Measurements from ENCODE around the gene ADAM8. TPM values are rescaled to one million over a fixed set of nuclear protein-coding genes. Genes with fewer than 3 reads are reported as not detected.
"Not testable (repeated sequence)": the region's sequence is repeated elsewhere in the genome, so short reads cannot be mapped to it uniquely, and the experiment has no call there.

The ADAM8 gene
- total RNA-seq, 1 donor from 2014 or later, result 290 TPM

DNA sequence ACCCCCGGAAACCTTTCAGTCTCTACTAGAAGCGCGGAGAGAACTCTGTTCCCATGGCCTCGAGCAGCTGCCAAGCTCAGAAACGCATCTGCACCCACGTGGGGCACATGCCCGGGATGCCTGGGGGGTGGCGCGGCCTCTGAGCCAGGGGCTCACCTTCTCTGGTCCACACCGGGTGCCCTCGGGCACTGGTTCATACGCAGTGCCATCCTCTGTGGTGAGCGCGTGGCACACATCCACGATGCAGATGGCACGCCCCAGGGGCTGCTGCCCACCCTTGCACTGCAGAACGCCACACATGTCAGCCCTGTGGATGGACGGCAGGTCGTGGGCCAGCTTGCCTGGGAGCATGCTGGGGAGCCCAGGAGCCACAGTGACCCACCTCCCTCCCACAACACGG, 6.5 kb downstream of the ADAM8 start:
- intact Hi-C loops (cut with micrococcal nuclease), result loop anchor here (10.0 kb wide), 1 partner anchor 305 kb away; no protein-coding TSS in a partner anchor

DNA sequence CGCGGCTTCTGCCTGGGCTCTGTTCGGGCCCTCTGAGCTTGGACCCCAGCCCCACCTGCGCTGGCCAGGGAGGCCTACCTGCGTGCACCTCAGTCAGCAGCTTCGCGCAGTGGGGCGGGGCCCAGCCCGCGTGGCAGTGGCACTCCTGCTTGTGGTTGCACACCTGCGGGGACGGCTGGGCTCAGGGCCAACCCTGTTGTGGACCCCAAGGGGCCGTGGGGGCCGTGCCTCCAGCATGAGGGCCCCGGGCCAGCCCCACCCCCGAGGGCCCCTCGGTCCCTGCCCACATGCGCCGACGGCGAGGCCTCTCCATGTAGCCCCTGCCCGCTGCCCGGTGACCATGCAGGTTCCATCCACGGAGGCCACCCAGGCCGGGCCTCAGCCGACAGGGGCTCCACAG, 7.3 kb downstream of the ADAM8 start:
- intact Hi-C loops (cut with micrococcal nuclease), result no loop called here

DNA sequence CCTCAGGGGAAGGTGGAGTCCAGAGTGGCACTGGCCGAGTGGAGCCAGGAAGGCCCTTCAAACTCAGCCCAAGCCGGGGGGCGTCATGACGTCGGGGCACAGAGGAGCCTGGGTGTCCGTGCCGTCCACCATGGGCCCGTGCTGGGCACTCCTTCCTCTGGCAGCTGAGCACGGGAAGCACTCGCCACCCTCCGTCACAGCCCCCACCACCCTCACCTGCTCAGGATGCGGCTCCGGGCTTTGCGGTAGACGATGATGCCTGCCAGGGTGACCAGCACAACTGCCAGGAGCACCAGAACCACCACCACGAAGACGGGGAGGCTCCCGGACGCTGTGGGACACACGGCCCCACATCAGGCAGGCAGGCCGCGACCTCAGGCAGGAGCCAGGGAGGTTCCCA, 8.1 kb downstream of the ADAM8 start:
- intact Hi-C loops (cut with micrococcal nuclease), result no loop called here

DNA sequence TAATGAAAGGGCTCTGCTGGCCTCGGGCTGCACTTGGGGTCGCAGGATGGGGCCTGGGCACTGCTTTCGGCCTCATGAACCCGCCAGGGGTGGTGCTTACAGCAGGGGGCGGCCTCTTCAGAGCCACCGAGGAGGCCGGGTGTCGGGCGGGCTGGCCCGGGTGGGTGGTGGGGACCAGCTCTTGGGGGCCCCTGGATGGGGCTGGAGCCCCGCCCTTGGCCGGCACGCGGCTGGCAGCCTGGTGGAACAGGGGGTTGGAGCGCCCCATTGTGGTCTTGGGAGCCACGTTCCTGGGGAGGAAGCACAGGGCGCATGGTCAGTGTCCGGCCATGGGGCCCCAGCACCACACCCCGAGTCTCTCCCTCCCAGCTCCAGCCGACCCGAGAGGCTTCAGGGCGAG, 8.8 kb downstream of the ADAM8 start:
- intact Hi-C loops (cut with micrococcal nuclease), result no loop called here

DNA sequence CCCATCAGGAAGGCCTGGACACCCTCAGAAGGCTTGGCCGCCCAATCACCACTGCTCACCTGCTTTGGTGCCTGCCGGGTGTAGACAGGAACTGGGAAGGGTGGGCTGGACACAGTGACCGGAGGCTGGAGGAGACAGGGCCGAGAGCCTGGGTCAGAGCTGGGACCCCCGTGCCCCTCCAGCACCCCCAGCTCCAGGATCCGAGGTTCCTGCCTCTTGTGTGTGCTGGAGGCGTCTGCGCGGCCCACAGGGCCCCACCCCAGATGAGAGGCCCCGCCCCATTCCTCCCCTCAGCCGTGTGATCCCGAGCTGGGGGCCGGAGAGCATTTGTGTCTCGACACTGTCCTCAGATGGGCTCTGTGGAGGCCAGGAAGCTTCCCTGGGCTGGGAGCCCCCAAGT, 9.4 kb downstream of the ADAM8 start:
- intact Hi-C loops (cut with micrococcal nuclease), result no loop called here

DNA sequence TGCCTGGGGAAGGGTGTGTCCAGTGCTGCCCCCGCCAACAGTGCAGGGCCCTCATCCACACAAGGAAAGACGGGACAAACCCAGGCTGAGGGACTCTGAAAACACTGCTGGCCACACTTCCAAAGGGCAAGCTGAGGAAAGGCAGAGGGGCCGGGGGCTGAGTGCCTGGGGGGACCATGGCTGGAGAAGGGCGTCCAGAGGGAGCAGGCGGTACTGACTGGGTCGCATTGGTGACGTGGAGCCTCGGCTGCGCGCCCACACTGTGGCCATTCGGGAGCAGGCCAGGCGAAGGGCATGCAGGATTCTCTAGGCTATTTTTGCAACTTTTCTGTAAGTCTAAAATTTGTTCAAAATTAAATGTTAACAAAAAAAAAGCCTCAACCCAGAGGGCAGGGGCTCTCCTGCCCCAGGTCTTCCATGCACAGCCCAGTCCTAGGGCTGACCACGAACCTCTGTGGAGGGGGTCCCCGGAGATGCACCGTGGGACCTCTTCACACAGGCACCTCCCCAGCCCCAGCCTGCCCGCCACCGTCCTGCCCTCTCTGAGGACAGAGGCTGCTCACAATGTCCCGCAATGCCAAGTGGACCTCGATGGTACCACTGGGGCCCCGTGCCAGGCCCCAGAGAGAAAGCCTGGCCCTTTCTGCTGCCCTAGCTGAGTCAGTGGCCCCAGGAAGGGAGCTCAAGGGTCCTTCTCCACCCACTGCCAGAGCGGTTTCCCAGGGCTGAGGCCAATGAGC, 10.4 kb downstream of the ADAM8 start:
- intact Hi-C loops (cut with micrococcal nuclease), result no loop called here

DNA sequence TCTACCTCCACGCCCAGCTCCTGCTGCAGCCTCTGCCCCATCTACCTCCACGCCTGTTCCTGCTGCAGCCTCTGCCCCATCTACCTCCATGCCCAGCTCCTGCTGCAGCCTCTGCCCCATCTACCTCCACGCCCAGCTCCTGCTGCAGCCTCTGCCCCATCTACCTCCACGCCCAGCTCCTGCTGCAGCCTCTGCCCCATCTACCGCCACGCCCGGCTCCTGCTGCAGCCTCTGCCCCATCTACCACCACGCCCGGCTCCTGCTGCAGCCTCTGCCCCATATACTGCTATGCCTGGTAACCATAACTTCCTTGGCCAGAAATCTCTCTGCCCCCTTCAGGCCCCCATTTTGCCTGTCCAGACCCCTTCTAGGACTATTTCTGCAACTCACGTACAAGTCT, 11.6 kb downstream of the ADAM8 start:
- intact Hi-C loops (cut with micrococcal nuclease), result not testable (repeated sequence)

DNA sequence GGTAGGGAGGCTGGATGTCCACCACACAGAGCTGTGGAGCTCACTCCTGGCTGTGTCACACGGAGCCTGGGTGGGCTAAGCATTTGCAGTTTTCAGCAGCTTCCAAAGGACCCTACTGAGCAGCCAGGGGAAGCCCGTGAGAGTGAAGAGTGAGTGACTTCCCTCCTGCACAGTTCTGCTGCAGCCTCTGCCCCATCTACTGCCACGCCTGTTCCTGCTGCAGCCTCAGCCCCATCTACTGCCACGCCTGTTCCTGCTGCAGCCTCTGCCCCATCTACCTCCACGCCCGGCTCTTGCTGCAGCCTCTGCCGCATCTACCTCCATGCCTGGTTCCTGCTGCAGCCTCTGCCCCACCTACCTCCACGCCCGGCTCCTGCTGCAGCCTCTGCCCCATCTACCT, 12.2 kb downstream of the ADAM8 start:
- intact Hi-C loops (cut with micrococcal nuclease), result loop anchor here (5.0 kb wide), 1 partner anchor 812 kb away; no protein-coding TSS in a partner anchor

DNA sequence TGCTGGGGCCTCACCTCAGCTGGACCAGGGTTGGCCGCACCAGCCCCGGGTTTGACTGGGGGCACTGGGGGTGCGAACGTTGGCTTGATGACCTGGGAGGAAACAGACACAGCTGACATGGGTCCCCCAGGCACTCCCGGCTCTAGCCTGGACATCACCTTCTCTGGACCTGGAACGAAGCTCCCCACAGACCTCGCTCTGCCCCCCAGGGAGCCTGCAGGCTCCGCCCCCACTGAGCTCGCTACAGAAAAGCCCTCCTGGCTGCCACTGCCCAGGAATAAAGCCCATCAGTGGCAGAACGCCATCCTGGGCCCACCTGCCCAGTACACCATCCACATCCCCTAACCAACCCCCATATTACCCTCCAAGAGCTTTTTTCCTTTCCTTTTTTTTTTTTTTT, 13.0 kb downstream of the ADAM8 start:
- intact Hi-C loops (cut with micrococcal nuclease), result loop anchor here (5.0 kb wide), 1 partner anchor 811 kb away; no protein-coding TSS in a partner anchor

DNA sequence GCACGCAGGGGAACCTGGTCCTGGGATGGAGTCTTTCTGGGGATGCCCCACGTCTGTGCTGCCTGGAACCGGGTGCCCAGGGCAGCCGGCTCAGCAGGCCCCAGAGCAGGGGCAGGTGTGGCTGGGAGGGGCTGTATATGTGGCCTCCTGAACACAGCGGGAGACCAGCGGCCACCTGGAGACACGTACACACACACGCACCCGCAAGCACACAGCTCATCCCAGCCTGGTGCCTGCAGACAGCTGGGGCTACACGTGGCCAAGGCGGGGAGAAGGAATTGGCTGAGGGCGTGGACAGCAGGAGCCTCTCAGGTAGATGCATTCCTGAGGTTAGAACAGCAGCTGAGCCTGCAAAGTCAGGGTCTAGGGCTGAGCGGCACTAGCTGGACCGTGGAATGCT, 14.0 kb downstream of the ADAM8 start:
- intact Hi-C loops (cut with micrococcal nuclease), result loop anchor here (1.0 to 5.0 kb wide), 6 partner anchors 13 to 810 kb away; partner anchors contain the start of genes ECHS1, FUOM and INPP5A

DNA sequence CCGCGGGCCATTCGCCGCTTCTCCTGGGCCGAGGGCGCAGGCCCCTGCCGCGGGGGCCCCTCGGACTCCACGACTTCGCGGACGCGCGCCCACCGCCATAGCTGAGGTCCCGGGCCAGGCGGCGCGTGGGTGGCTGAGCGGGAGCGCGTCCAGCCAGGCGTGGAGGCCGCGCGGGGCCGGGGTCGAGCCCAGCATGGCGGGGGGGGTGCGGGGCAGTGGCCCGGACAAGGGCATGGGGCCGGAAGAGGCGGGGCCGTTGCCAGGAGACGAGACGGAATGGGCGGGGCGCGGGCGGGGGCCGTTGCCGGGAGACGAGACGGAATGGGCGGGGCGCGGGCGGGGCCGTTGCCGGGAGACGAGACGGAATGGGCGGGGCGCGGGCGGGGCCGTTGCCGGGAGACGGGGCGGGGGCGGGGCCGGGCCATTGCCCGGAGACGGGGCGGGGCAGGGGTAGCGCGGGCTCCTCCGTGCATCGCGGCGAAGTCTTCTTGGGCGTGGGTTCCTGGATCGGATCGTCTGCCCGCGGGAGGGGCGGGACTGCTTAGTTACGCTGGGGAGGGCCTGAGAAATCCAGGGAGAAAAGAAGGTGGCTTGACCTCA, 14.8 kb downstream of the ADAM8 start:
- intact Hi-C loops (cut with micrococcal nuclease), result loop anchor here (1.0 to 5.0 kb wide), 7 partner anchors 13 to 1103 kb away; partner anchors contain the start of genes ECHS1, FUOM and INPP5A

DNA sequence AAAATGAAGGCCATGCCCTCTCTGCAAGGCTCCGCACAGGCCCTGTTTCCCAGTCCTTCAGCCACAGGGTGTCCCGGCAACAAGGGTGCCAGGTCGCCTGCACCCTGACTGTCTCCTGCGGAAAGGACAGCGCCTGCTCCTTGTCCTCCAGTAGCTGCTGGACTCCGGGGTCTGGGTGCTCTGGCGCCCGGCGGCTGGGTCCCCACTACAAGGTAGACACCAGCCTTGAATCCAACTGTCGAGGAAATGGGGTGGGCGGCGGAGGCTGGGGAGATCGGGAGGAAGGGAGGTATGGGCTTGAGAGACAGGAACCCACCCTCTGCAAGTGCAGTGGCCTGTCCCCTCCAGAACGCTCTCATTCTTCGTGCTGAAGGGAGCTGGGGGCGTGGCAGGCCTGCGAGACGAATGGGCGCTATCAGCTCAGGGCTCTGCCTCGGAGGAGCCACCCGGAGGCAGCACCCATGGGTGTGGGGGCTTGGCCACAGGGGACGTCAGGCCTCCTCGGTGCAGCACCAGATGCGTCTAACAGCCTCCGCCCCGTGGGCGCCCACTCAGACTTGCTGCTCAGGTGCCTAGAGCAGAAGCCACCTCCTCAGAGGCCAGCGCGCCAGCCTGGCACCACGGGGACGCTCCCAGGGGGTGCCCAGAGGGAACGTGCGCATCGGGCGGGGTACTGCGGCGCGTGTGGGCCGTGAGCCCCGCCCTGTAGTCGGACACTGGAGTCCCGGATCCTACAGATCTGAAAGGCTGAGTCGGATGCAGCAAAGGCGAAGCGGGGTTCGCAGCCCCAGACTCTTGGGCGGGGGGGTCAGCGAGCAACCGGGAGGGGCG, 15.6 kb downstream of the ADAM8 start:
- intact Hi-C loops (cut with micrococcal nuclease), result loop anchor here (2.0 to 5.0 kb wide), 2 partner anchors 809 to 1102 kb away; no protein-coding TSS in a partner anchor

DNA sequence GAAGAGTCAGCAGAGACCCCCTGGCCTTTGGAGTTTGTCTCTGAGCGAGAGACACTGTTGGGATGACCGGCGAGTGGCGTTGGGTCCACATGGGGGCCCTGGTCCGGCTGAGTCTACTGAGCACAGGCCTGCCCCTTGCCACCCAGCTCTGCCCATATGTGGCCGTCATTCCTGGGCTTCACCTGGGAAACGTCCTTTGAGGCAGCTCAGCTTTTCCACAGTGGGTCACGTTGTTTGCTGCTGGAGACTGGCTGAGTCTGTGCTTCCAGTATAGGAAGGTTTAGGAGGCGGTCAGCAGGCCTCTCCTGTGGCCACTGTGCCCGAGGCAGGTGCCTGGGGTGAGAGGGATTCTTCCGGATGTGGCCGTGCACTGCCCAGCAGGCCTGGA, 17.1 kb downstream of the ADAM8 start:
- intact Hi-C loops (cut with micrococcal nuclease), result loop anchor here (1.0 to 5.0 kb wide), 4 partner anchors 15 to 929 kb away; no protein-coding TSS in a partner anchor

DNA sequence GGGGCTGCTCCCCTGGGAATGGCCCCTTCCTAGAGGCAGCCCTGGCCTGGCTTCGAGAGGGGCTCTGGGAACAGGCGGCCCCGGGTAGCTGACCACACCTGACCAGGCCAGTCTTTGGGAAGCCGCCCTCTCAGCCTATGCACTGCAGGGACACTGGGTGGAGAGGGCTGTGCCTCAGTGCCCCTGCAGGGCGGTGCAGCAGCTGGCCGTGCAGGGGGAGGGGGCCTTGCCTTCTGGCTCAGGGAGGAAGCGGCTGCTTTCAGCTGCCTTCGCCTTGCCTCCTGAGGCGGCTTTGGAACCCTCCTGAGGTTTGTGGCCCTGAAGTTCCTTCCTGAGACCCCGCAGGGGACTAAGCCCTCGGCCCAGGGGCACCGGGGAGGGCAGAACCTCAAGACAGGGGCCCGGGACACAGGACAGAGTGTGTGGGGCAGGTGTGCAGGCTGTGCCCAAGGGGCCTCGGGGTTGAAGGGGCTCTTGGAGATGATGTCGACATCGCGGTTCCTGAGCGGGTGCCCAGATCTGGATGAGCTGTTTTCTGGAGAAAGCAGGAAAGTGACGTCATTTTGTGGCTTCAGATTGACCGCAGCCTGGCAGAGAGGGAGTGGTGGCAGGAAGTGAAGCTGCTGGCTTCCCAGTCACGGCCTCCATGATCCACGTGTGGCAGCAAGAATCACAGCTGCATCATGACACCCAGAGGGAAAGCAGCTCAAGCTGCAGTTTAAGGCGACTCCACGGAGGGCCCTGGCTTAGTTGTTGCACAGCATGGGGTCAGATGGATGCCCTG, 17.7 kb downstream of the ADAM8 start:
- intact Hi-C loops (cut with micrococcal nuclease), result loop anchor here (1.0 to 5.0 kb wide), 4 partner anchors 16 to 928 kb away; no protein-coding TSS in a partner anchor

DNA sequence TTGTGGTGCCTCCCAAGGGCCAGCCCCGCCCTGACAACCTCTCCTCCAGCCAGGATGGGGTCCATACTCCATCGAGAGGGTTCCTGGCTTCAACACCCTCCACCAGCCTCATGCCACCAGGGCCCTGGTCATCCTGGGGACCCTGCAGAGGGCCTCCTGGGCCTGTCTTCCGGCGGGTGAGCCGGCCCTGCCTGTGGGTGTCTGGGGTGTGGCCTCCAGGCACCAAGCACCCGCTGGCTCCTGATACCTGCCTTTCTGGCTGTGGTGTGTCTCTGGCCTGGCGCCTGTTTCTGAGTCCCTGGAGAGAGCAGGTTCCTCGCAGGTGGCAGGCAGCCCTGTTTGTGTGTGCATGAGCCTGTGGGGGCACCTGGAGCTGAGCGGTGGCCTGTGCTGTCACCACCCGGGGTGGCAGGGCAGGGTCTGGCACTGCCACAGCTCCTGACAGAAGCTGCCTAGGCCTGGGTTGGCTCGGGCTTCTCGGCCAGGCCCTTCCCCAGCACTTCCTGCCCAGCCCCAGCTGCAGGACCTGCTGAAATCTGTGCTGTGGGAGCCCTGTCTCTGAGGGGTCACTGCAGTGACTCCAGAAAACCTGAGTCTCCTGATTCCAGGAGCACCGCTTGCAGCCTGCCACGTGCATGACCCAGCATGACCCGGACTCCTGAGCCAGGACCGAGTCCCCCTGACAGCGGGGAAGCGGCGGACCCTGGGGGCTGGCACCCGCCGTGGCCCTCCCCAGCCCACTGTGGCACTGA, 18.4 kb downstream of the ADAM8 start:
- intact Hi-C loops (cut with micrococcal nuclease), result loop anchor here (2.0 to 5.0 kb wide), 3 partner anchors 17 to 927 kb away; no protein-coding TSS in a partner anchor

DNA sequence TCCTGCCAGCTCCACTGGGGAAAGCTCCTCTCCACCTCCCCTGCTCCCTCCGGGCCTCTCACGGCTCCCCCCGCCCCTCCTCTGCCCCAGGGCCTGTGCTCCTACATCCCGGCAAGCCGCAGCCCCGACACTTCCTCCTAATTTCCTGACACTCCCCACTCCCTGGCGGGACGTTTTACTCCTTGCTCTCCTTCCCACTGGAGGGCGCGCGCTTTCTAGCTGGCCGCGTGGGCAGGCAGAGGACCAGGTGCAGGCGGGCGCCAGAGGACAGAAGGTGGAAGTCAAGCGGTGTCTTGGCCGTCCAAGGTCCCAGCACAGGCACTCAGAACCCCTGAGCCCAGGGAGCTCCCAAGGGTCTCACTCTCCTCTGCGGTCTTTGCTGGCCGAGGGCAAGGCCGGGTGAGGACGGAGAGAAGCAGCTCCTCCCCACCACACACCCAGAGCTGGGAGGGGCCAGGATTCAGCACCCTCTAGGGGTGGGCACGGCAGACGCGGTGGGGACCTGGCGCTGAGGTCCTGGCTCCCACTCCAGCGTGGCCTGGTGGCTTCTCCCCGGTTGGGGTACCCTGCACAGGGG, 19.1 kb downstream of the ADAM8 start:
- intact Hi-C loops (cut with micrococcal nuclease), result loop anchor here (2.0 to 5.0 kb wide), 3 partner anchors 17 to 927 kb away; no protein-coding TSS in a partner anchor

DNA sequence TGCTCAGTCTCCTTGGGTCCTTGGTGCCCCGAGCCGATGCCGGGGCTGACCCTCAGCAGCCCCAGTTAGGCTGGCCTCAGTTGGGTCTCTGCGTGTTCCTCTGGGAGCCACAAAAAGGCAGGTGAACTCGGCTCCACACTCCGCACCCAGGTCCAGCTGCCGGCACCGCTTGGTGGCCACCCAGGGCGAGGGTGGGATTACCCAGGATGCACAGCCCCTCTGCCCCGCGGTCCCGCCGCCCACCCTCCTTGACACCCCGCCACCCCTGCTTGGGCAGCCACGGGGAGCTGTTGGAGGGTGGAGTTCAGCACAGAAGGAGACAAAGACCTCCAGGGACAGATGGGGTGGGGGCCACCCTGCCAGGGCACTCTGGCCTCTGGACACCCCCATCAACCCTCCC, 21.3 kb downstream of the ADAM8 start:
- intact Hi-C loops (cut with micrococcal nuclease), result loop anchor here (5.0 kb wide), 1 partner anchor 113 kb away; no protein-coding TSS in a partner anchor

DNA sequence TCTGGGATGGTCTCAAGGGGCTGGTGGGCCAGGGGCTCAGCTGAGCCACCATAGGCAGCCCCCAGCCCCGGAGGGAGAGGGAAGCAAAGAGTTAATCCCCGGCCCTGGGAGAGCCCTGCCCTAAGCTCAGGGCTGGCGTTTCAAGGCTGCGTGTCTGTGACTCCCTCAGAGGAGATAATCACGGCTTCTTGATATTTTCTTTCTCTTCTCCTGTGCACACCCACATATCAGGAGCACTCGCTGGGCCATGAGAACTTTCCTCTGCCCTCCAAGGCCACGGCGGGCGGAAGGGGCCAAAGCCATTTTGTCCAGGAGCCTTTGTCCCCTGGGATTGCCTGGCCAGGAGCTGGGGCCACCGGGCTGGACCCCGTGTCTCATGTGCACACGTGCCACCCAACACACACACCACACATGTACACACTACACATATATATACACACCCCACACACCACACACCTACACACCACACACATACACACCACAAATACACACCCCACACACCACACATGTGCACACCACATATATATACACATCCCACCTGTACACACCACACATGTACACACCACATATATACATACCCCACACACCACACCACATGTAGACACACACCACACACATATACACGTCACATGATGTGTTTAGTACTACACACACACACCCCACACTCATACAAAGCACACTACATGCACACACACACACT, 22.1 kb downstream of the ADAM8 start:
- intact Hi-C loops (cut with micrococcal nuclease), result loop anchor here (5.0 kb wide), 1 partner anchor 112 kb away; no protein-coding TSS in a partner anchor
